Vagina (tissue), 2 donors: ENCODE data around the gene GRIK2.

Experiments
- CTCF ChIP-seq, 3 experiments: fragments of 450-650 bp in 2 of 3; fragments of 200-600 bp in 1 of 3; sonication (generic) in 1 of 3; IDR thresholded peaks; one replicate each; pipeline ENCODE4 v1.5.1; 2017 to 2019; ENCODE audit warnings: antibody characterized with exemption in 3 of 3, mild to moderate bottlenecking in 2 of 3, moderate library complexity in 2 of 3
- POLR2A ChIP-seq, 2 donors: fragments of 450-650 bp; IDR thresholded peaks; one replicate each; pipeline ENCODE4 v1.6.1; 2017; ENCODE audit warnings: antibody characterized with exemption in 2 of 2, mild to moderate bottlenecking in 2 of 2, moderate library complexity in 2 of 2

DNA sequence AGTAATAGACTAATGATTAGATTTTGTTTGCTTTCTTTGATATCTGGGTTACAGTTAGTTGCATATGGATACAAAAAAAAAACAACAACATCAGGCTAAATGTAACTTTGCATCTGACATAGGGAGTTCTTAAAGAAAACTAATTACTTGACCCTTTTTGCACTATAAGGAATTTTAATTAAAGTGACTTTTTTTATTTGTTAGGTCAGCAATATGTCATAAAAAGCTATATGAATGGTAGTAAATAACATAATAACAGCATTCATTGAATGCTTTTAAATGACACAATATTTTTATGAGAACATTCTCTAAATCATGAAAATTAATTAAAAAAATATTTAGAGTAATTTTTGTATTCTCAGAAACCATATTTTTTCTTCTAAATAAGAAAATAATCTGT is 183.6 kb downstream of the GRIK2 start:
- TF ChIP-seq CTCF (IDR thresholded peaks at IDR 0.05), result no peak
- TF ChIP-seq POLR2A (IDR thresholded peaks at IDR 0.05), result no peak
